GM13977 (cell line): ENCODE results near the gene CXCR5.

ENCODE experiments used
- DNase-seq: peaks from one replicate; pipeline ENCODE4 v3.0.0; 2012; ENCODE audit warnings: low spot score
- CTCF ChIP-seq: IDR thresholded peaks from 2 replicates; pipeline ENCODE4 v1.5.1; 2012; ENCODE audit warnings: mild to moderate bottlenecking, control low read depth; ENCODE audit not compliant: insufficient read depth; ENCODE audit errors: extremely low read depth, missing control alignments
- in situ Hi-C: fragments of 300-500 bp; cut with MboI; formaldehyde crosslinking; loops from one replicate; pipeline ENCODE4 v1.12.0; 2022; ENCODE audit warnings: low sequenced_read_pairs, low pct_unique_long_range_greater_than_20kb, mixed read lengths, inconsistent platforms; ENCODE audit not compliant: unreplicated experiment

Gene CXCR5

GRCh38 chr11:118889797-118890196, 6.1 kb downstream of the CXCR5 start:
- no peak for TF ChIP-seq CTCF
- in situ Hi-C loops = no loop called here
- no peak for DNase-seq

- peak; percentile 50 for DNase-seq
- TF ChIP-seq CTCF = no peak
- in situ Hi-C loops = no loop called here
Observed at GRCh38 chr11:118892514-118892913, 8.8 kb downstream of the CXCR5 start.

- TF ChIP-seq CTCF = no peak
- no peak for DNase-seq
- in situ Hi-C loops = no loop called here
Observed at GRCh38 chr11:118892964-118893363, 9.3 kb downstream of the CXCR5 start.

- DNase-seq = no peak
- TF ChIP-seq CTCF = no peak
- in situ Hi-C loops = no loop called here
Observed at GRCh38 chr11:118893662-118894061, 10.0 kb downstream of the CXCR5 start.

- no peak for TF ChIP-seq CTCF
Observed at GRCh38 chr11:118894192-118894591, 10.5 kb downstream of the CXCR5 start.

GRCh38 chr11:118895093-118896039, 11.7 kb downstream of the CXCR5 start:
- TF ChIP-seq CTCF = no peak
- in situ Hi-C loops = no loop called here
- DNase-seq = peak; percentile 76

More at GRCh38 chr11:118894192-118894591, 10.5 kb downstream of the CXCR5 start:
- in situ Hi-C loops = no loop called here
- no peak for DNase-seq
